Neural cell (in vitro differentiated cells): ENCODE data around the gene GAL3ST3.

Source experiments
- EZH2 ChIP-seq: fragments of 200-600, 300-800 bp; shearing (Covaris generic), sonication (generic); IDR thresholded peaks from 2 replicates; pipeline ENCODE4 v1.6.1; 2014; ENCODE audit warnings: antibody characterized with exemption, low read length, borderline replicate concordance, mild to moderate bottlenecking; ENCODE audit not compliant: insufficient read depth, poor library complexity, severe bottlenecking
- MXI1 ChIP-seq: fragments of 450-650 bp; conservative IDR thresholded peaks from 2 replicates; pipeline ENCODE4 v1.6.1; 2014; ENCODE audit warnings: antibody characterized with exemption, mild to moderate bottlenecking; ENCODE audit not compliant: poor library complexity, severe bottlenecking
- POLR2AphosphoS5 ChIP-seq: IDR thresholded peaks from 2 replicates; pipeline ENCODE4 v1.6.1; 2012
- RAD21 ChIP-seq: fragments of 450-650 bp; conservative IDR thresholded peaks from 2 replicates; pipeline ENCODE4 v1.6.1; 2014; ENCODE audit warnings: antibody characterized with exemption, mild to moderate bottlenecking, moderate library complexity
- SMC3 ChIP-seq: fragments of 450-650 bp; conservative IDR thresholded peaks from 2 replicates; pipeline ENCODE4 v1.6.1; 2014; ENCODE audit warnings: antibody characterized with exemption, mild to moderate bottlenecking, moderate library complexity; ENCODE audit not compliant: poor library complexity
- TF ChIP-seq, protein P1 (sequence below): fragments of 450-650 bp; IDR thresholded peaks from 2 replicates; pipeline ENCODE4 v1.5.1; 2014; ENCODE audit warnings: antibody characterized with exemption, mild to moderate bottlenecking, moderate library complexity; ENCODE audit not compliant: poor library complexity, severe bottlenecking

DNA sequence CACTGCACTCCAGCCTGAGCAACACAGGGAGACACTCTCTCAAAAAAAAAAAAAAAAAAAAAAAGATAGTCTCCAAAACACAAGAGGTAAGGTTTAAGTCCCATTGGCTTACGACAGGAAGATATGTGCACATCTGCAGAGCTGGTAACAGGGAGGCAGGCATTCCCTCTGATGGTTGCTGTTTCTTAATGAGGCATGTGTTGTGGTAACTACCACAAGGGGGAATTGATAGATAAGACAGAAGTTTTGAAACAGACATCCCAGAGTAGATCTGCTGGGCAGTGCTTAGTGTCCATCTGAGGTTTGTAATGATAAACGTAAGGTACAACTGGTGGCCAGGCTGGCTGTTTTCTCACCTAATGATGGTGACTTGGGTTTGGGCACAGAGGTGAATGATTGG, 51.7 kb downstream of the GAL3ST3 start:
- TF ChIP-seq, protein P1, sequence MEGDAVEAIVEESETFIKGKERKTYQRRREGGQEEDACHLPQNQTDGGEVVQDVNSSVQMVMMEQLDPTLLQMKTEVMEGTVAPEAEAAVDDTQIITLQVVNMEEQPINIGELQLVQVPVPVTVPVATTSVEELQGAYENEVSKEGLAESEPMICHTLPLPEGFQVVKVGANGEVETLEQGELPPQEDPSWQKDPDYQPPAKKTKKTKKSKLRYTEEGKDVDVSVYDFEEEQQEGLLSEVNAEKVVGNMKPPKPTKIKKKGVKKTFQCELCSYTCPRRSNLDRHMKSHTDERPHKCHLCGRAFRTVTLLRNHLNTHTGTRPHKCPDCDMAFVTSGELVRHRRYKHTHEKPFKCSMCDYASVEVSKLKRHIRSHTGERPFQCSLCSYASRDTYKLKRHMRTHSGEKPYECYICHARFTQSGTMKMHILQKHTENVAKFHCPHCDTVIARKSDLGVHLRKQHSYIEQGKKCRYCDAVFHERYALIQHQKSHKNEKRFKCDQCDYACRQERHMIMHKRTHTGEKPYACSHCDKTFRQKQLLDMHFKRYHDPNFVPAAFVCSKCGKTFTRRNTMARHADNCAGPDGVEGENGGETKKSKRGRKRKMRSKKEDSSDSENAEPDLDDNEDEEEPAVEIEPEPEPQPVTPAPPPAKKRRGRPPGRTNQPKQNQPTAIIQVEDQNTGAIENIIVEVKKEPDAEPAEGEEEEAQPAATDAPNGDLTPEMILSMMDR, result no peak
- TF ChIP-seq MXI1, result no peak
- TF ChIP-seq EZH2, result no peak
- TF ChIP-seq POLR2AphosphoS5, result no peak
- no peak for TF ChIP-seq SMC3
- no peak for TF ChIP-seq RAD21
